G401.6 (cell line): ENCODE data around the gene PLAA.

Source experiments
- FAIRE-seq: peaks from 2 replicates; lab custom pipeline; 2012; peaks lifted over from hg19 to GRCh38; lab: Jason Lieb, UNC

The PLAA gene

GRCh38 chr9:26946753-26947727 lies at the start of gene PLAA:
Gene PLAA, minus strand, starts transcription at chr9:26947242. Its CDS starts 197 bp downstream, at chr9:26947045.
- FAIRE-seq = peak; percentile 92

DNA sequence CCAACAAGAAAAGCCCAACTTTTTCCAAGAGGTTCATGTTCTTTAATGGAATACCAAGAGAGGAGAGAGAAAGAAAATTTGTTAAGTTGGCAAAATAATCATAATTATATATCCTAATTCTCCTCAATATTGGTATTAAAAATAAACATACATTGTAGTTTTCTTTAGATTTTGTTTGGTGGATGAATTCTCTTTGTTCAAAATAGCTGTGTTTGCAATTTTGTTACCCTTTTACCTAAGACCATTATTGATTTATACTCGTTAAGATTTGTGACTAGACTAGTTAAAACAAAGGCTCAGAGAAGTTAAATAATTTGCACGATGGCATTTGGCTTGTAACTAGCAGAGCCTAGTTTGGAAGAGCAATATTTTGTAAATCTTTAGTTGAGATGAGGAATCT lies 48.8 kb upstream of the PLAA start:
- FAIRE-seq = peak; percentile 45

DNA sequence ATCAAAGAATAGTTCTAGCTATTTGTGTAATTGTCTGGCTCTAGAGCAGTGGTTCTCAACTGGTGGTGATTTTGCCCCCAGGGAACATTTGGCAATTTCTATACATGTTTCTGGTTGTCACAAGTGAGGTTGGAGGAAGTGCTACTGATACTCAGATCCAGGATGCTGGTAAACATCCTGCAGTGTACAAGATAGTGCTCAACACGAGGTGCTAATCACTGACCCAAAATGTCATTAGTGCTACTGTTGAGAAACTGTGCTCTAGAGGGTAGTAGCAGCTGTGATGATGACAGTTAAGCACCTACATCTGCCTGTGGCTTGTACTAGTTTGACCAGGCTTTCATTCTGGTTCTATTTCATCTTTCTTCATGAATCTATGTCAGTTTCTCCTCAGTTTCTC lies 36.3 kb upstream of the PLAA start:
- FAIRE-seq = no peak

GRCh38 chr9:26975728-26976707 lies 29.0 kb upstream of the PLAA start:
- FAIRE-seq = peak; percentile 95

GRCh38 chr9:26974927-26975326 lies 27.9 kb upstream of the PLAA start:
- no peak for FAIRE-seq

GRCh38 chr9:26973989-26974388 lies 26.9 kb upstream of the PLAA start:
- FAIRE-seq = no peak

- FAIRE-seq = no peak
These were observed 24.7 kb upstream of the PLAA start for GRCh38 chr9:26971721-26972120.

- no peak for FAIRE-seq
These were observed 9.8 kb upstream of the PLAA start for GRCh38 chr9:26956860-26957233.

GRCh38 chr9:26955921-26956859 lies 9.1 kb upstream of the PLAA start, which contains the start of gene IFT74:
Gene IFT74, plus strand, starts transcription at chr9:26956412. Its CDS starts 5,556 bp downstream, at chr9:26961968.
- peak; percentile 98 for FAIRE-seq

GRCh38 chr9:26955222-26955903 lies 8.3 kb upstream of the PLAA start:
- FAIRE-seq = peak; percentile 61

DNA sequence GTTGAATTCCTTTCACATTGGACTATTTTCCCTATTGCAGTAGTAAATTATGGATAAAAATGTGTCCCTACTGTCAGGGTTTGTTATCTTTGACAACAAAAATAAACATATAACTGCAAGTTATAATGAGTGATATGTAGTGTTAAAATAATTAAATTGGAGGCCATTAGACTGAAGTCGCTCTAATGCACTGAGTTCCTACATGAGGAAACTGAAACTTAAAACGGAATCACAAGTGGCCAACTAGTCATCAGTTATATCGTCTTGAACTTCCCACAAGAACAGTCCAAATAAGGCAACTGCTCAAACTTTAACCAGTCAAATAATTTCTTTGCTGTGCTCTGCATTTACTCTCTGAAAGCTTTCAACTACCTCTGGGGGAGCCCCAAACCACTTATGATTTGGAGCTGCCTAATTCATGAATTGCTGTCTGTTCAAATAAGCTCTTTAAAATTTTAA lies 7.0 kb upstream of the PLAA start:
- FAIRE-seq = no peak

DNA sequence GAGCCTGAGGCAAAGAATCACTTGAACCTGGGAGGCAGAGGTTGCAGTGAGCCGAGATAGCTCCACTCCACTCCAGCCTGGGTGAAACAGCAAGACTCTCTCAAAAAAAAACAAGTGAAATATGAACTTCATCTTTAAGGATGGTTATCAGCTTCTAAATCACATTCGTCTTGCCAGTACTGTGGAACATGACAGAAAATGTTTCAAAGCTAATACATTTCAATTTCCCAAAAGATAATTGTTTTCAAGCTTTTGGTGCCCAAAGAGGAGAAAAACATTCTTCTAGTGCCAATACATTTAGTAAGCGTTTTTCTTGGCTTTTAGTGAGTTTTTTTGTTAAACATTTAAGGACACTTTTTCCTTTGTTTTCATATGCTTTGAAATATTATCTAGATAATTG lies 4.8 kb upstream of the PLAA start:
- FAIRE-seq = no peak

- FAIRE-seq = no peak
These were observed 3.5 kb upstream of the PLAA start for GRCh38 chr9:26950521-26950920.

DNA sequence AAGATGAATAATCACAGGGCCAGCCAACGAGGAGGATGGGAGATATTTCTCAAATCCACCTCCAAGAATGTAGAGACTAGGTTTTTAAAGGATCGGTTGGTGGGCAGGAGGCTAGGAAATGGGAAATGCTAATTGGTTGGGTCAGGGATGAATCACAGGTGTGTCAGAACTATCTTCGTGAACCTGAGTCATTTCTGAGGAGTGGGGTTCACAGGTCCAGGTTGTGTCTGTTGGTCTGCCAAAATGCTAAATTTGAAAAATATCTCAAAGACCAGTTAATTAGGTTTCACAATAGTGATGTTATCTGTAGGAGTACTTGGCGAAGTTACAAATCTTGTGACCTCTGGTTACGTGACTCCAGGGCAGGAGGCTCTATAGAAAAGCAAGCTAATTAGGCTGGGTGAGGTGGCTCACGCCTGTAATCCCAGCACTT lies 2.6 kb upstream of the PLAA start:
- FAIRE-seq = no peak

GRCh38 chr9:26947736-26948135 lies 694 bp upstream of the PLAA start:
- no peak for FAIRE-seq

- no peak for FAIRE-seq
These were observed 1.5 kb downstream of the PLAA start for GRCh38 chr9:26945591-26945990.

DNA sequence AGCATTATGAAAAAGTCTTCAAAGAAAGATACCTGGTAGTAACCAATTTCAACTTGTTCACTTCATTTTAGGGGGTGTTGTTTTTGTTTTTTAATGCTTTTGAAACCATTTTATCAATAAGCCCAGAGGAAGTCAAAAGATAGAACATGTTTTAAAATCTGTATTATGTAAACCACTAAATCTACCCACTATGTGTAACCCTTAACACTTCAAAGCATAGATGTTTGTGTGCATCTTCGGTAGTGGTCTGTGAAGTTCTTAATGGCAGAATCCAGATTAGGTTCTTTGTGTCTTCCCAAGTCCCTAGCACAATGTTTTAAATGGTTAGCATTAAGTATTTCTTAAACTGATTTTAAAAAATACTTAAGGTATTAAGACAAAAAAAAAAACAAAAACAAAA lies 6.3 kb downstream of the PLAA start:
- no peak for FAIRE-seq

DNA sequence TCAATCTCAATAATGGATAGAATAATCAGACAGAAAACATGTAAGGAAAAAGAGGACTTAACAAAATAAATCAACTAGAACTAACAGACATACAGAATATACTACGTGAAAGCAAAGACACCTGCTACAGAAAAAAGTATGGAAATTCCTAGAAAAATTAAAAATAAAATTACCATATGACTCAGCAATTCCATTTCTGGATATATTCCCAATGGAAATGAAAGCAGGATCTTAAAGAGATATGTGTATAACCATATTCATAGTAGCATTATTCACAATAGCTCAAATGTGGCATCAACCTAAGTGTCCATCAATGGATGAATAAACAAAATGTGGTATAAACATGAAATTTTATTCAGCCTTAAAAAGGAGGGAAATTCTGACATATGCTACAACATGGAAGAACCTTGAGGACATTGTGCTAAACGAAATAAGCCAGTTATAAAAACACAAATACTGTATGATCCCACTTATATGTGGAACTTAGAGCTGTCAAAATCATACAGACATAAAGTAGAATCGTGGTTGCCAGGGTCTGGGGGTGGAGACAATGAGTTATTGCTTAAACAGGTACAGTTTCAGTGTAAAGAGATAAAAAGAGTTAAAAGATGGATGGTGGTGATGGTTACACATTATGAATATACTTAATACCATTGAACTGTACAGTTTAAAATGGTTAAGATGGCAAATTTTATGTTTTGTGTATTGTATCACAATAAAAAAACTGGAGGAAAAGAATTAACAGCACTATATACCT lies 6.9 kb downstream of the PLAA start:
- FAIRE-seq = no peak

- FAIRE-seq = no peak
These were observed 9.1 kb downstream of the PLAA start for GRCh38 chr9:26937816-26938371.

- peak; percentile 30 for FAIRE-seq
These were observed 11.2 kb downstream of the PLAA start for GRCh38 chr9:26935847-26936246.
